Pancreas (tissue), 10 donors: ENCODE data around the gene SHKBP1. TPM values are rescaled to one million over a fixed set of nuclear protein-coding genes. Genes with fewer than 3 reads are reported as not detected.
A peak's percentile ranks its signal among the peaks of the same experiment; 100 is the strongest.

ENCODE experiments used
- ATAC-seq, 4 donors: fragments of 200-7000 bp; cut with Tn5 transposase; one replicate each; pipeline versions ENCODE4 v1.8.0 to v1.9.1; 2020; ENCODE audit warnings: mild to moderate bottlenecking in 4 of 4, moderate library complexity in 4 of 4
- DNase-seq, 6 donors: peaks; one replicate each; pipeline ENCODE4 v3.0.0-alpha.2; 2020
- FAIRE-seq: peaks from 2 replicates; lab custom pipeline; 2012; peaks lifted over from hg19 to GRCh38; lab: Jason Lieb, UNC
- H3K27ac ChIP-seq, 4 donors: fragments of 200-600 bp; sonication (generic); 1 replicate in 3 of 4; 2 replicates in 1 of 4; pipeline versions ENCODE4 v1.5.0 to v1.8.0; 2020
- H3K27me3 ChIP-seq, 4 donors: fragments of 200-600 bp; one replicate each; pipeline ENCODE4 v1.8.0; 2021
- H3K36me3 ChIP-seq, 3 donors: fragments of 200-600 bp; sonication (generic) in 1 of 3; one replicate each; pipeline versions ENCODE4 v1.5.0 to v1.8.0; 2020 to 2021
- H3K4me1 ChIP-seq, 3 donors: fragments of 200-600 bp; one replicate each; pipeline ENCODE4 v1.8.0; 2021
- H3K4me3 ChIP-seq, 4 donors: fragments of 200-600 bp; sonication (generic) in 2 of 4; one replicate each; pipeline versions ENCODE4 v1.5.0 to v1.8.0; 2020 to 2021
- H3K9me3 ChIP-seq, 4 donors: fragments of 200-600 bp; one replicate each; pipeline ENCODE4 v1.8.0; 2021
- WGBS, 2 donors: extraction: QIAGEN DNeasy Blood & Tissue Kit; methylation state at CpG; one replicate each; pipeline ENCODE4 v1.1.7; 2013; 5-methylcytosine and 5-hydroxymethylcytosine counted together
- intact Hi-C, 3 donors: fragments of 100-400 bp; cut with DNase I; formaldehyde crosslinking; loops; one replicate each; pipeline versions ENCODE4 v1.11.1 to v1.14.2; 2022
- polyA plus RNA-seq, 2 donors: library from polyadenylated mRNA; stranded (reverse); fragments of 200-250 nt; gene quantifications; one replicate each; pipeline ENCODE4 v1.2.3, GENCODE V29; 2013
- total RNA-seq, 6 donors: library from RNA; stranded (reverse); fragmentation: NEBNext Ultra II Directional in 4 of 6; extraction: Animal tissue kit (Norgen Biotek cat#: 25700) in 4 of 6; gene quantifications; one replicate each; pipeline versions ENCODE4 v1.2.1 to v1.2.4, GENCODE V29; 2021 to 2023
- TF ChIP-seq, protein P1 (sequence below), 4 donors: fragments of 200-600 bp; sonication (generic) in 3 of 4; IDR thresholded peaks; one replicate each; pipeline versions ENCODE4 v1.5.0 to v1.8.0; 2021; ENCODE audit warnings: antibody characterized with exemption in 4 of 4
- donor health status: healthy with polysubstance abuse.
- donor health status: DM: no; HTN: no; CAD: no; lungs with moderate emphysema.
- donor health status: DM: no; HTN: no; CAD: no.
- donor health status: control.
- donor health status: control.
- donor health status: Bipolar disorder and iron deficiency.
- donor health status: DM: yes; HTN: yes; CAD: no.
- donor health status: DM: no; HTN: no; CAD: no.
- donor health status: DM: no; HTN: no; CAD: no.
- donor health status: DM: yes; HTN: yes; CAD: no.

The SHKBP1 gene
- total and polyA plus RNA-seq, 8 donors = 18.2 to 86.2 (median 23.8) TPM

DNA sequence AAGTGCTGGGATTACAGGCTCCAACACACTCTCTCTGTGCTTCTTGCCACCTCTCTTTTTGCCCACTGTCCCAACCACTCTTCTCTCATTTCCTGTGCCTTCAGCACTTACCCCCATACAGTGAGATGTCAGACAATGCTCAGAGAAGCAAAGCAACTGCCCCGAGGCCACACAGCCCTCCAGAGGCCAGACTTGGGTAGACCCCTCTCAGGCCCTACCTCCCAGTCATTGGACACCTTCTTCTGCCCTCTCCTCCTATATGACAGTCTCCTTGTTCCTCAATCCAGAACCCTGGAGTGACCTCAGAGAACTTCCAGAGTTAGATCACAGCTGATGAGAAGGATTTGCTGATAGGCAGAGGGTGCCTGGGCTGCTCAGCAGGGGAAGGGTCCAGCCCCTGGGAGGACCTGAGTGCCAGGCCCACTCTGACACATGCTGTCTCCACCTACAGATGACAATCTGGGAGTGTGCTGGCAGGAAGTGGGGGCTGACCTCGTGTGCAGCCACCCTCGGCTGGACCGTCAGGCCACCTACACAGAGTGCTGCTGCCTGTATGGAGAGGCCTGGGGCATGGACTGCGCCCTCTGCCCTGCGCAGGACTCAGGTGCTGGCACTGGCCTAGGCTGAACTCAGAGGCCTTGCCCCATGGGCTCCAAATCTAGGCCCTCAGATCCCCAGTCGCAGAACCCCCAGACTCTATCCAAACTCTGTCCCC lies 48.9 kb downstream of the SHKBP1 start:
- TF ChIP-seq, protein P1, sequence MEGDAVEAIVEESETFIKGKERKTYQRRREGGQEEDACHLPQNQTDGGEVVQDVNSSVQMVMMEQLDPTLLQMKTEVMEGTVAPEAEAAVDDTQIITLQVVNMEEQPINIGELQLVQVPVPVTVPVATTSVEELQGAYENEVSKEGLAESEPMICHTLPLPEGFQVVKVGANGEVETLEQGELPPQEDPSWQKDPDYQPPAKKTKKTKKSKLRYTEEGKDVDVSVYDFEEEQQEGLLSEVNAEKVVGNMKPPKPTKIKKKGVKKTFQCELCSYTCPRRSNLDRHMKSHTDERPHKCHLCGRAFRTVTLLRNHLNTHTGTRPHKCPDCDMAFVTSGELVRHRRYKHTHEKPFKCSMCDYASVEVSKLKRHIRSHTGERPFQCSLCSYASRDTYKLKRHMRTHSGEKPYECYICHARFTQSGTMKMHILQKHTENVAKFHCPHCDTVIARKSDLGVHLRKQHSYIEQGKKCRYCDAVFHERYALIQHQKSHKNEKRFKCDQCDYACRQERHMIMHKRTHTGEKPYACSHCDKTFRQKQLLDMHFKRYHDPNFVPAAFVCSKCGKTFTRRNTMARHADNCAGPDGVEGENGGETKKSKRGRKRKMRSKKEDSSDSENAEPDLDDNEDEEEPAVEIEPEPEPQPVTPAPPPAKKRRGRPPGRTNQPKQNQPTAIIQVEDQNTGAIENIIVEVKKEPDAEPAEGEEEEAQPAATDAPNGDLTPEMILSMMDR (IDR thresholded peaks at IDR 0.05) = no peak
- FAIRE-seq (no peak), DNase-seq (peak in 1 of 6 donors; percentile 38), ATAC-seq (no peak)
- intact Hi-C loops = no loop called here
- H3K9me3 ChIP-seq = no peaks in the 10 kb centered on the region
- H3K27ac ChIP-seq = no peak overlapping the region
- H3K36me3 ChIP-seq = no peaks in the 10 kb centered on the region
- WGBS, 2 donors = 78 to 88% methylated on average over 7 of the region's 7 CpGs
- H3K27me3 ChIP-seq = no peaks in the 10 kb centered on the region
- H3K4me1 ChIP-seq = no peaks in the 10 kb centered on the region
- H3K4me3 ChIP-seq = no peak overlapping the region

- no peaks in the 10 kb centered on the region for H3K36me3 ChIP-seq
- 90 to 93% methylated on average over 24 of the region's 24 CpGs for WGBS, 2 donors
- no peaks in the 10 kb centered on the region for H3K27me3 ChIP-seq
- H3K9me3 ChIP-seq = no peaks in the 10 kb centered on the region
- intact Hi-C loops = no loop called here
- DNase-seq (peak in 1 of 6 donors; percentile 55), FAIRE-seq (no peak), ATAC-seq (no peak)
- no peak overlapping the region for H3K27ac ChIP-seq
- no peak overlapping the region for H3K4me3 ChIP-seq
- TF ChIP-seq, protein P1 (IDR thresholded peaks at IDR 0.05) = no peak
- H3K4me1 ChIP-seq = no peaks in the 10 kb centered on the region
These were observed 50.2 kb downstream of the SHKBP1 start for GRCh38 chr19:40626918-40627317.

DNA sequence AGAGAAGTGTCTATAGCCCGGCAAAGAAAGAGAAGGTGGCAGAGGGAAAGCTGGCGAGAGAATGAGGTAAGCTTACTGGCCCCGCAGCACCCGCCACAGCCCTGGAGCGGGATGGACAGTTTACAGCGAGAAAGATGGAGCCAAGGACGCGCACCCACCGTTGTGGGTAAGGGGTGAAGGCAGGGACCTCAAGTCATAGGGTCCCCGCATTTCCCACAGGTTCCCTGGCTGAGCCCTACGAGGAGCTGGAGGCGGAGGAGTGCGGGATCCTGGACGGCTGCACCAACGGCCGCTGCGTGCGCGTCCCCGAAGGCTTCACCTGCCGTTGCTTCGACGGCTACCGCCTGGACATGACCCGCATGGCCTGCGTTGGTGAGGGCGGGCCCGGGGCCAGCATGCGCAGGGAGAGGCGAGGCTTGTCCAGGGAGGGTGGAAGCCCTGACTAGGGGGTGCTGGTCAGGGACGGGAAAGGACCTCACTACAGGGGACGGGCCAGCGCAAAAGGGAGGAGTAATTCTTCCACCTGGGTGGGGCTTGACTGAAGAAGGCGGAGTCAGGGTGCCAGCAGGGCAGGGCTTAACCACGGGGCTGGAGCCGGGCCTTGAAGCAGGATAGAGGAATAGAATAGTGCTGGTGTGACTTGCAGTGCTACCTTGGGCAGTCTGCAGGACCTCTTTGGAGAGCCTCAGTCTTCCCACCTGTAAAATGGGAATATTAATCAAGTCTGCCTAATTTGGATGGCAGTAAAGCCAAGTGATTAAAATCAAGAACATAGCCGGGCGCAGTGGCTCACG lies 51.0 kb downstream of the SHKBP1 start:
- ATAC-seq (no peak), DNase-seq (peak in 1 of 6 donors; percentile 60), FAIRE-seq (no peak)
- TF ChIP-seq, protein P1 (IDR thresholded peaks at IDR 0.05) = no peak
- 83 to 94% methylated on average over 38 to 39 of the region's 39 CpGs for WGBS, 2 donors
- intact Hi-C loops = no loop called here
- H3K27ac ChIP-seq = no peak overlapping the region
- H3K27me3 ChIP-seq = no peaks in the 10 kb centered on the region
- no peaks in the 10 kb centered on the region for H3K4me1 ChIP-seq
- H3K9me3 ChIP-seq = no peaks in the 10 kb centered on the region
- no peaks in the 10 kb centered on the region for H3K36me3 ChIP-seq
- H3K4me3 ChIP-seq = no peak overlapping the region

GRCh38 chr19:40629346-40629745 lies 52.7 kb downstream of the SHKBP1 start:
- no peaks in the 10 kb centered on the region for H3K4me1 ChIP-seq
- no peak overlapping the region for H3K4me3 ChIP-seq
- TF ChIP-seq, protein P1 (IDR thresholded peaks at IDR 0.05) = no peak
- H3K27ac ChIP-seq = no peak overlapping the region
- no peak for DNase-seq
- FAIRE-seq = no peak
- WGBS, 2 donors = 95% methylated on average over 41 to 42 of the region's 42 CpGs
- H3K36me3 ChIP-seq = no peaks in the 10 kb centered on the region
- no peaks in the 10 kb centered on the region for H3K9me3 ChIP-seq
- intact Hi-C loops = no loop called here
- H3K27me3 ChIP-seq = no peaks in the 10 kb centered on the region
- no peak for ATAC-seq
